Prostate gland (tissue), 2 donors: ENCODE measurements around the gene BICC1. TPM values are rescaled to one million over a fixed set of nuclear protein-coding genes. Genes with fewer than 3 reads are reported as not detected.
A peak's percentile ranks its signal among the peaks of the same experiment; 100 is the strongest.

Experiments
- DNase-seq: peaks from one replicate; pipeline ENCODE4 v3.0.0-alpha.2; 2019; ENCODE audit warnings: low spot score
- H3K27ac ChIP-seq, 2 donors: fragments of 200-600 bp; sonication (generic); 2 replicates each; pipeline ENCODE4 v1.5.1; 2017 to 2019
- H3K27me3 ChIP-seq: fragments of 200-600 bp; sonication (generic); replicated peaks from 2 replicates; pipeline ENCODE4 v1.5.1; 2019; ENCODE audit not compliant: insufficient read depth
- H3K36me3 ChIP-seq, 2 donors: fragments of 200-600 bp; sonication (generic); 1 replicate in 1 of 2; 2 replicates in 1 of 2; pipeline versions ENCODE4 v1.5.1 to v1.8.1; 2017 to 2019
- H3K4me1 ChIP-seq: fragments of 200-600 bp; sonication (generic); replicated peaks from 2 replicates; pipeline ENCODE4 v1.5.1; 2019
- H3K4me3 ChIP-seq, 2 donors: fragments of 200-600 bp; sonication (generic); 2 replicates each; pipeline ENCODE4 v1.5.1; 2017 to 2019
- H3K9me3 ChIP-seq: fragments of 200-600 bp; sonication (generic); 2 replicates; pipeline ENCODE4 v1.5.1; 2017
- POLR2A ChIP-seq: fragments of 450-650 bp; IDR thresholded peaks from one replicate; pipeline ENCODE4 v1.6.1; 2016; ENCODE audit warnings: antibody characterized with exemption, mild to moderate bottlenecking
- POLR2AphosphoS5 ChIP-seq: sonication (generic); formaldehyde crosslinking; IDR thresholded peaks from one replicate; pipeline ENCODE4 v1.6.1; 2017; ENCODE audit warnings: antibody characterized with exemption
- WGBS: methylation state at CpG from one replicate; pipeline ENCODE4 v1.1.5; 2018; 5-methylcytosine and 5-hydroxymethylcytosine counted together
- intact Hi-C: fragments of 100-400 bp; cut with DNase I; formaldehyde crosslinking; loops from one replicate; pipeline ENCODE4 v1.14.2; 2022
- total RNA-seq, 2 donors: library from RNA; depleted of rRNA; stranded (reverse); fragments of >200 nt; gene quantifications; one replicate each; pipeline ENCODE4 v1.1.0, GENCODE V29; 2016
- TF ChIP-seq, protein P1 (sequence below), 4 experiments: fragments of 200-600 bp in 2 of 4; fragments of 450-650 bp in 2 of 4; sonication (generic) in 2 of 4; IDR thresholded peaks; 1 replicate in 3 of 4; 2 replicates in 1 of 4; pipeline ENCODE4 v1.5.1; 2016 to 2019; ENCODE audit warnings: antibody characterized with exemption in 4 of 4, mild to moderate bottlenecking in 2 of 4, moderate library complexity in 2 of 4

Gene BICC1
- total RNA-seq, 2 donors from 2014 or later, result 5.1 to 12.7 TPM

DNA sequence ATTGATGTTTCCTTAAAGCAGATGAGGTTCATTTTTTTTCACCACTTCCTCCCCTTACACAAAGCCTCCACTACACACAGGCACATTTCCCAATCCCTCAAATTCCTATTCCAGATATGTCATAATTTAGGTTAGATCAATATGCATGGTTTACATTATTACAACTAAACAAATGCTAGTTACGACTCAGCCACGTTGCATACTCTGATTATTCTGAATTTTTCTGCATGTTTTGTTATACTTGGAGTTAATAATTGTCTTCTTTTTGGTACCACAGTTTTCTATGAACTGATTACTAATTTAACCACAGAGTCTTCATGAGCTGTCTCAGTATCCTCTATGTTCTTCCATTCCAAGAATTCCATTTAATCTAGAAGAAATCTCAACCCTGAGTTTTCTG lies 4.4 kb upstream of the BICC1 start:
- no peaks in the 10 kb centered on the region for H3K9me3 ChIP-seq
- DNase-seq, result no peak
- WGBS, result 67% methylated on average over 2 of the region's 2 CpGs
- H3K27me3 ChIP-seq, result no peaks in the 10 kb centered on the region
- TF ChIP-seq, protein P1, sequence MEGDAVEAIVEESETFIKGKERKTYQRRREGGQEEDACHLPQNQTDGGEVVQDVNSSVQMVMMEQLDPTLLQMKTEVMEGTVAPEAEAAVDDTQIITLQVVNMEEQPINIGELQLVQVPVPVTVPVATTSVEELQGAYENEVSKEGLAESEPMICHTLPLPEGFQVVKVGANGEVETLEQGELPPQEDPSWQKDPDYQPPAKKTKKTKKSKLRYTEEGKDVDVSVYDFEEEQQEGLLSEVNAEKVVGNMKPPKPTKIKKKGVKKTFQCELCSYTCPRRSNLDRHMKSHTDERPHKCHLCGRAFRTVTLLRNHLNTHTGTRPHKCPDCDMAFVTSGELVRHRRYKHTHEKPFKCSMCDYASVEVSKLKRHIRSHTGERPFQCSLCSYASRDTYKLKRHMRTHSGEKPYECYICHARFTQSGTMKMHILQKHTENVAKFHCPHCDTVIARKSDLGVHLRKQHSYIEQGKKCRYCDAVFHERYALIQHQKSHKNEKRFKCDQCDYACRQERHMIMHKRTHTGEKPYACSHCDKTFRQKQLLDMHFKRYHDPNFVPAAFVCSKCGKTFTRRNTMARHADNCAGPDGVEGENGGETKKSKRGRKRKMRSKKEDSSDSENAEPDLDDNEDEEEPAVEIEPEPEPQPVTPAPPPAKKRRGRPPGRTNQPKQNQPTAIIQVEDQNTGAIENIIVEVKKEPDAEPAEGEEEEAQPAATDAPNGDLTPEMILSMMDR (IDR thresholded peaks at IDR 0.05), result no peak
- TF ChIP-seq POLR2AphosphoS5, result no peak
- TF ChIP-seq POLR2A, result no peak
- intact Hi-C loops, result no loop called here
- no peak overlapping the region for H3K4me3 ChIP-seq
- H3K27ac ChIP-seq, result no peak overlapping the region
- H3K36me3 ChIP-seq, result no peaks in the 10 kb centered on the region
- no peaks in the 10 kb centered on the region for H3K4me1 ChIP-seq

- DNase-seq, result no peak
- intact Hi-C loops, result loop anchor here (10.0 kb wide), 2 partner anchors 133 to 263 kb away; no protein-coding TSS in a partner anchor
- WGBS, result 16% methylated on average over 26 of the region's 26 CpGs
These were observed 744 bp upstream of the BICC1 start for GRCh38 chr10:58511765-58512490.

GRCh38 chr10:58513188-58514110 lies 777 bp downstream of the BICC1 start:
- DNase-seq, result peak; percentile 22
- TF ChIP-seq, protein P1 (IDR thresholded peaks at IDR 0.05), result no peak
- TF ChIP-seq POLR2AphosphoS5, result peak; percentile 18
- peak overlapping the region; percentile 55 to 68 for H3K4me3 ChIP-seq
- H3K27me3 ChIP-seq, result no peaks in the 10 kb centered on the region
- no peaks in the 10 kb centered on the region for H3K9me3 ChIP-seq
- peak overlapping the region; percentile 73 to 77 for H3K27ac ChIP-seq
- no peaks in the 10 kb centered on the region for H3K4me1 ChIP-seq
- intact Hi-C loops, result loop anchor here (10.0 kb wide), 2 partner anchors 131 to 261 kb away; no protein-coding TSS in a partner anchor
- no peaks in the 10 kb centered on the region for H3K36me3 ChIP-seq
- under 1% methylated on average over 46 of the region's 53 CpGs for WGBS

More at GRCh38 chr10:58511765-58512490, 744 bp upstream of the BICC1 start:
- Histone ChIP-seq H3K4me3 (peak overlapping the region; percentile 55 to 68), H3K4me1 (no peaks in the 10 kb centered on the region), H3K9me3 (no peaks in the 10 kb centered on the region), H3K27me3 (no peaks in the 10 kb centered on the region), H3K36me3 (no peaks in the 10 kb centered on the region), H3K27ac (peak overlapping the region in 1 of 2 donors; percentile 35)
- TF ChIP-seq POLR2A, result no peak
- TF ChIP-seq POLR2AphosphoS5, result no peak
- TF ChIP-seq, protein P1 (IDR thresholded peaks at IDR 0.05), result no peak

DNA sequence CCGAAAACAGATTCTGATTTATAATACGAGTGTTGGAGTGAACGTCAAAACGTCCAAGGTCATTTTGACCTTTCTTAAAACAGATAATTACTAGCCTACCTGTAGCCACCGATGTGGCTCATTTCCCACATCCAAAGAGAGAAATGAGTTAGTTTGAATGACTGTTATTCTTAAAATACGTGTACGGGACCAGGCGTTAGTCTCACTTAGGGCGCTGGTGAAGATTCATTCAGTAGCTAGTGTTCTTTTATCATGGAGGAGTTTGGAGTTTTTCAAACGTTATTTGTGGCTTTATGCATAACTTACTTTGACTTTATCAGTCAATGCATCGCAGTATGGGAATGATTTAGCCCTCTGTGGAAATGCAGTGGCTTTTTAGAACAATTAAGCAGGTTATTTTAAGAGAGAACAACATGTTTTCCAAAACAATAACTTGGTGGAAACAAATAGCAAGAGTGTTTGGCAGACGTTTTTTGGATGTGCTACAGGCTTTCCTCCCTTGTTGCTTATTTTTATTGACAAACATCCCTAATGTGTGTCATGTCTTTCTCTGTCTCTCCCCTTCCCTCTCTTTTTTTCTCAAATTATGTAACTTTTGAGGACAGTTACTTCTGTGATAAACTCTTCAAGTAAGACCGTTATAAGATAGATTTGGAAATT lies 1.6 kb downstream of the BICC1 start:
- peak overlapping the region; percentile 55 to 68 for H3K4me3 ChIP-seq
- 9% methylated on average over 13 of the region's 13 CpGs for WGBS
- H3K27ac ChIP-seq, result peak overlapping the region; percentile 73 to 77
- no peak for DNase-seq
- no peaks in the 10 kb centered on the region for H3K27me3 ChIP-seq
- TF ChIP-seq POLR2AphosphoS5 (no peak), POLR2A (no peak)
- TF ChIP-seq, protein P1 (IDR thresholded peaks at IDR 0.05), result no peak
- intact Hi-C loops, result loop anchor here (10.0 kb wide), 2 partner anchors 131 to 261 kb away; no protein-coding TSS in a partner anchor
- no peaks in the 10 kb centered on the region for H3K36me3 ChIP-seq
- no peaks in the 10 kb centered on the region for H3K9me3 ChIP-seq
- H3K4me1 ChIP-seq, result no peaks in the 10 kb centered on the region
